ENCODE results near the gene ADAMTS9. TPM values are rescaled to one million over a fixed set of nuclear protein-coding genes. Genes with fewer than 3 reads are reported as not detected.

The ADAMTS9 gene
- total and polyA plus RNA-seq, 2 of the 13 experiments (the other 11 are each of a cell fraction or from before 2014, with no cell fraction given): 0.02 to 0.09 TPM

- no peak for TF ChIP-seq ZNF512 (CRISPR knock-in tag; IDR thresholded peaks at IDR 0.05)
- no peak for TF ChIP-seq ZNF276 (CRISPR knock-in tag; IDR thresholded peaks at IDR 0.05; ENCODE audit: low read depth)
- TF ChIP-seq NFIC (IDR thresholded peaks at IDR 0.05; ENCODE audit: low read length): no peak
- TF ChIP-seq ZNF326 (CRISPR knock-in tag; IDR thresholded peaks at IDR 0.05; ENCODE audit: borderline replicate concordance): no peak
- TF ChIP-seq KMT2B (CRISPR knock-in tag; IDR thresholded peaks at IDR 0.05): no peak
- no peak for TF ChIP-seq DR1 (CRISPR knock-in tag; IDR thresholded peaks at IDR 0.05)
- TF ChIP-seq PLRG1 (conservative IDR thresholded peaks at IDR 0.05): no peak
Measured at GRCh38 chr3:64619216-64619615, 68.6 kb downstream of the ADAMTS9 start (continued).

GRCh38 chr3:64617610-64618009 is 70.2 kb downstream of the ADAMTS9 start:
- Histone ChIP-seq H3K9me3 (ENCODE audit: low read length) (no peaks in the 10 kb centered on the region), H3K27me3 (ENCODE audit: control insufficient read depth in 1 of 2, insufficient read depth in 2 of 2, low read length in 2 of 2) (no peaks in the 10 kb centered on the region; a peak in 1 of 5 replicates), H3K9ac (ENCODE audit: insufficient read depth, low read depth, low read length) (no peak overlapping the region), H2AFZ (ENCODE audit: low read length) (no peak overlapping the region), H3K79me2 (ENCODE audit: insufficient read depth, low read length) (no peaks in the 10 kb centered on the region), H3K4me3 (replicated peaks in 1 of 3; ENCODE audit: insufficient read depth in 1 of 3, low read depth in 2 of 3, low read length in 3 of 3) (no peak overlapping the region), H3K4me1 (ENCODE audit: insufficient read depth, low read length) (no peaks in the 10 kb centered on the region), H3K4me2 (ENCODE audit: low read depth, low read length) (no peak overlapping the region), H3K36me3 (replicated peaks in 1 of 2; ENCODE audit: control insufficient read depth in 1 of 2, insufficient read depth in 2 of 2, low read length in 2 of 2) (no peaks in the 10 kb centered on the region), H4K20me1 (ENCODE audit: insufficient read depth, low read length) (no peaks in the 10 kb centered on the region), H3K27ac (ENCODE audit: extremely low read length, insufficient read depth, low read length) (no peak overlapping the region)
- ChIA-PET POLR2A (no interaction called here), CTCF (ENCODE audit: low intra/inter-chr PET ratio, low total read pairs) (no interaction called here)
- FAIRE-seq: no peak
- DNase-seq (ENCODE audit: low spot score): no peak
- no peak for ATAC-seq
- in situ Hi-C loops (cut with HindIII; ENCODE audit: extremely low pct_ligation_motif_present, low pct_unique_long_range_greater_than_20kb) (no loop called here), intact Hi-C loops (cut with micrococcal nuclease; ENCODE audit: unreplicated experiment) (no loop called here)
- BruUV-seq (replicated peaks): no TSS peak
- WGBS (ENCODE audit: low lambda C conversion rate): 63% methylated on average over 2 of the region's 2 CpGs
- TF ChIP-seq ZBTB7A (CRISPR knock-in tag; IDR thresholded peaks at IDR 0.05): no peak
- no peak for TF ChIP-seq ZNF232 (CRISPR knock-in tag; IDR thresholded peaks at IDR 0.05; ENCODE audit: borderline replicate concordance)
- TF ChIP-seq ZNF572 (CRISPR knock-in tag; IDR thresholded peaks at IDR 0.05): no peak
- no peak for TF ChIP-seq ZNF605 (CRISPR knock-in tag; IDR thresholded peaks at IDR 0.05)
- no peak for TF ChIP-seq TFAP4 (IDR thresholded peaks at IDR 0.05; ENCODE audit: borderline replicate concordance, low read depth)
- no peak for TF ChIP-seq ZNF546 (CRISPR knock-in tag; conservative IDR thresholded peaks at IDR 0.05)
- TF ChIP-seq ZNF335 (CRISPR knock-in tag; IDR thresholded peaks at IDR 0.05): no peak
- no peak for TF ChIP-seq ZNF598 (CRISPR knock-in tag; IDR thresholded peaks at IDR 0.05; ENCODE audit: borderline replicate concordance)
- no peak for TF ChIP-seq ATF2 (CRISPR knock-in tag; IDR thresholded peaks at IDR 0.05)
- TF ChIP-seq TSC22D2 (CRISPR knock-in tag; IDR thresholded peaks at IDR 0.05; ENCODE audit: borderline replicate concordance): no peak
- TF ChIP-seq ZBTB8A (CRISPR knock-in tag; IDR thresholded peaks at IDR 0.05; ENCODE audit: borderline replicate concordance, low read depth): no peak
